GM19043 (cell line): Measurements from ENCODE around the gene KIF25.

Source experiments
- ATAC-seq: cut with Tn5 transposase; IDR thresholded peaks from one replicate; pipeline ENCODE4 v1.9.1; 2021; ENCODE audit warnings: low read depth; ENCODE audit not compliant: unreplicated experiment

The KIF25 gene

DNA sequence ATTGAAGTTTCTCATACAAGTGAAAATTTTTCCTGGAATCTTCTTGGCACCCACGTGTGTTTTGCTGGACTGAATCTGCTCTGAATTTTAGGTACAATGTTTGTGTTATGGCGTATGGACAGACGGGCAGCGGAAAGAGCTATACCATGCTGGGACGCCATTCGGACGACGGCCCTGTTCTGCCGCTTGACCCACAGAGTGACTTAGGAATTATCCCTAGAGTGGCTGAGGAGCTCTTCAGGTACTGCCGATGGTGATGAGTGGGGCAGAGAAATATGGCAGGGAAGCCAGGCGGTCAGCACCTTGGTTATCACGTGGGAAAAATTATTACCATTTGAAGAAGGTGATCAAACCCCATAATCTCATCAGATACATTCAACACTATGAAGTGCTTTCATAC, 36.3 kb downstream of the KIF25 start:
- no peak for ATAC-seq

DNA sequence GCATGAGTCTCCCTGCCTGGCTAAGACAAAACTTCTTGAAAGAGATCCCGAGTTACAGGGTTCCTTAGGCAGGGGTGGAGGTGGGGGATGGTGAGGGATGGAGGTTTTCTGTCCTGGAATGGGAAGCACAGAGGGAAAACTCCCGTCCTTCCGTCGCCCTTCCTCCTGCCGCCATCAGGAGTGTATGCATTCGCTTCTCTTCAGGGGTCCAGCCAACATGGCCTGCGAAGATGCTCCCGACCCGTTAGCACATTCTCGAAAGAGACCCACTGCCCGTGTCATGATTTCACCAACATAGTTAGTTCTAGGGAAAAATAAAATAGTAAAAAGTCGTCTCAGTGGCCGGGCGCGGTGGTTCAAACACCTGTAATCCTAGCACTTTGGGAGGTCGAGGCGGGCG, 37.1 kb downstream of the KIF25 start:
- ATAC-seq = no peak

DNA sequence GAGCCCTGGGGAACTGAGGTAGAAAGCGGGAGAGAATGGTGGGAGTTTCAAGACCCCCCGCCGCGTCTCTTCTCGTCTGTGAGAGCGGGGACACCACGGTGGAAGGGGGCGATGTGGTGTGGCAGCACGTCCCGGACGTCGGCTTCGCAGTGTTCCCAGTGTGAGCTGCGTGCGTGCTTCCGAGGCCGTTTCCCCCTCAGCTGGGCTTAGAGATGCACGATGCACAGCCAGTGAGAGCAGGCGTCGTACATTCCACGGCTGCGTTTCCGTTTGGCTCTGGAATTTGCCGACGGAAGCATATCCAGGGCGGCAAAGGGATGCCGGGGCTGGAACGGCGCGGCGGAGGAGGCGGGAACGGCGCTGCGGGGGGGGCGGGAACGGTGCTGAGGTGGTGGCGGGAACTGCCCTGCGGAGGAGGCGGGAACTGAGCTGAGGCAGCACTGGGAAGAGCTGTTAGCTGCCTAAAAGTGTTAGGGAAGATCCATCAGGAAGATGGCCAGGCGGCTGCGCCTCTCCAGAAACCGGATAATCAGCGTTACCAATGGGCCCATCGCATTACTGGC, 37.7 kb downstream of the KIF25 start:
- ATAC-seq = no peak

DNA sequence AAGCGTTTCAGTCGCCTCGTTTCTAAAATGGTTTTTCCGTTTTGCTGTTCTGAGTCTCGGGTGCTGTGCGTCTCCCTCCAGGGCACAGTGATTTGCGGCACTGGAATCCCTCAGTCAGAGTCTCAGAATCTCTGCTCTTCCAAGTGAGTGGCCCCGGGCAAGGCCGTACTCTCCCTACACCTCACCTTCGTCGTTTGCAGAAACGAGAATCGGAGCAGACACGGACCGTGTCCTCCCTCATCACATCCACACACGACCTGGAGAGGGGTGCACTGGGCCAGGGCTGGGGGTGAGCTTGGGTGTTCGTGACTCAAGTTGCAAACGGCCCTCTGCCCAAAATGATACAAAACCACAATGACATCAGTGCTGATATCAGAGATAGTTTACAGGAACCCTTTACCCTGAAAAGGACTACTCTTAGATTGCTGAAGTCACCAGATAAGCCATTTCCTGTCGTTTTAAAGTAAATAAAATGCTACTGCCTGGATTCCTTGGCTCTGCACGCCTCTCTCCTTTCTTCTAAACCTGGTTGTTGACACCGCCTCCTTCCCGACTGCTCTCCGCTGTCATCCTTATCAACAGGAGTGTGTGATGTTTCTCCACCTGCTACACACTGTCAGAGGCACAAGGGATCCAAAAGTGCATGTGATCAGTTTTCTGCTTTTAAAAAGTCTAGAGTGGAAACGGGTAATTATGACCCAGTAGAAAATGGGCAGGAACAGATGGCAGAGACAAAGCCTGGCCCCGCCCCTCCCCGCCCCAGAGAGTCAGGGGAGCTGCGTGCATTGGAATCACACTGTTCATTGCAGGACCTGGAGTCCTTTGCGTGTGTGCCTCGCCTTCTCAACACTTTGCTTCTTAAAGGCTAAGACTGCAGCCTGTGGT, 38.4 kb downstream of the KIF25 start:
- no peak for ATAC-seq

DNA sequence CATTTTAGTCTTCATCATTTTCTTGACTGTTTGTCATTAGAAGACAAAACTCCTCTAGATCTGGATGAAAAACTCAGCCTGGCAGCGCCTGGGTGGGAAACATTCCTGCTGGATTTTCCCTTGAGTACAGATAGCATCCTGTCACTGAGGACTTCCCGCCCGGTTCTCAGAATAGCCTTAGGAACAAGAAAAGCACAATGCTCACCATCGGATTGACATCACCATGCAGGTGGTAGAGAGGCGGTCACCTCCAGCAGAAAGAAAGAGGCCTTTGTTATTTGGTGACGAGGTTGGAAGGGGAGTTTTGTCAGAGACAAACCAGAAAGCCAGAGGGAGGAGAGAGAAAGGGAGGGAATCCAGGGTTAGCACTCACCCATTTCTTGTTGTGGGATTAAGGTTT, 39.8 kb downstream of the KIF25 start:
- no peak for ATAC-seq

DNA sequence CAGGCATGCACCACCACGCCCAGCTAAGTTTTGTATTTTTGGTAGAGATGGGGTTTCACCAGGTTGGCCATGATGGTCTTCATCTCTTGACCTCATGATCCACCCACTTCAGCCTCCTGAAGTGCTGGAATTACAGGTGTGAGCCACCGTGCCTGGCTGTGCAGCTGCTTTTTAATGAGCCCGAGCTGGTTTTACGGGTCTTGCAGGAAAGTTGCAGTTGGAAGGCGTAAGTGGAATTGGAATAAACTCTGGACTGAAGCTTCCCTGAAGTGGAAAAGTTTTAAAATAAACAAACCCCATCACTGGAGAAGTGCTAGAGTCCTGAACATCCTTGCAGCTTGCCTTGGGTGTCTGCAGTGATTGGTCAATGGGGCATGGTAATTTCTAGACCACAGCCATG, 40.4 kb downstream of the KIF25 start:
- no peak for ATAC-seq

DNA sequence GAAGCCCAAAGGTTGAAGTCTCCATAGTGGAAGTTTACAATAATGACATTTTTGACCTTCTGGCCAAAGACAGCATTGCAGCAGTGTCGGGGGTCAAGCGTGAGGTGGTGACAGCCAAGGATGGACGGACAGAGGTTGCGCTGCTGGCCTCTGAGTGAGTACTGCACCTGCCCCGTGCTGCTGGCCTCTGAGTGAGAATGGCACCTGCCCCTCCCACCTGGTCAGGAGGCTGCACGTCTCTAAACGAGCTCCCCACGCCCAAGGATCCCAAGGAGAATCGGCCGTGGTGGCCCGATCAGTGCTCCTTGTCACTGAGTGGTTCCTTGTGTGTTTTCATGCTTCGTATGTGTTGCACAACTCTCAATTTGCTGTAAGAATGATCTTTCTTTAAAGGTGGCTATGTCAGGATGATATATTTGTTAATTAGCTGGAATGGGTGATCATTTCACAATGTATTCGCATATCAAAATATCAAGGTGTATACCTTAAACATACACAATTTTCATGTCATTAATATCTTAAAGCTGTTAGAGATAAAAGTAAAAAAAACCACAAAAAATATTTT, 41.2 kb downstream of the KIF25 start:
- no peak for ATAC-seq

DNA sequence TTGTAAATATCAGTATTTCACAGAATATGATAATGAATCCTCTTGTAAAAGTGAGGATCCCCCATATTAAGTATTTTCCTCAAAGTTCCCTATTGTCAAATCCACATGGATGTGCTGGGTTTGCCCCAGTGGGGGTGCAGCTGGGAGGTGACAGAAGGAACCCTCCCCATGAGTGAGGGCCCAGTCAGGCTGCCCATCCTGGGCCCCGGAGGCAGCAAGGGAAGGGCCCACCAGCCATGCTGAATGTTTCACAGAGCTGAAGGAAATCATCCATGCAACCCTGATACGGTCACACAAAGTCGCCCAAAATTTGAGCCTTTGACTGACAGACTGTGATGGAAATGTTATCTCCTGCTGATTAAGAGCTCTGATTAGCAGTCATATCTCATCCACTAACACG, 41.8 kb downstream of the KIF25 start:
- no peak for ATAC-seq

DNA sequence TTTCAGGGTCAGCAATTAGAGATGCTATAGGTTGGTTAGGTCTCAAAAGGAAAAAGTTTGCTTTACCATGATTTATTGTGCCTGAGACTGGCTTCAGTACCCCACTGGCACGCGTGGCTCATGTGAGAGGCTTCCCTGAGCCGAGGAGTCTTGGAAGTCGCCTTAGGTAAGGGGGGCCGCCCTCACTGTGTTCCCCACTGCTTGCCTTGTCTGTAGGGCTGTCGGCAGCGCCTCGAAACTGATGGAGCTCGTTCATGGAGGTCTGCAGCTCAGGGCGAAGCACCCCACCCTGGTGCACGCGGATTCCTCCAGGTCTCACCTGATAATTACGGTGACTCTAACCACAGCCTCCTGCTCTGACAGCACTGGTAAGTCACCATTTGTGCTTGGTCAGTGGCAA, 42.4 kb downstream of the KIF25 start:
- no peak for ATAC-seq

DNA sequence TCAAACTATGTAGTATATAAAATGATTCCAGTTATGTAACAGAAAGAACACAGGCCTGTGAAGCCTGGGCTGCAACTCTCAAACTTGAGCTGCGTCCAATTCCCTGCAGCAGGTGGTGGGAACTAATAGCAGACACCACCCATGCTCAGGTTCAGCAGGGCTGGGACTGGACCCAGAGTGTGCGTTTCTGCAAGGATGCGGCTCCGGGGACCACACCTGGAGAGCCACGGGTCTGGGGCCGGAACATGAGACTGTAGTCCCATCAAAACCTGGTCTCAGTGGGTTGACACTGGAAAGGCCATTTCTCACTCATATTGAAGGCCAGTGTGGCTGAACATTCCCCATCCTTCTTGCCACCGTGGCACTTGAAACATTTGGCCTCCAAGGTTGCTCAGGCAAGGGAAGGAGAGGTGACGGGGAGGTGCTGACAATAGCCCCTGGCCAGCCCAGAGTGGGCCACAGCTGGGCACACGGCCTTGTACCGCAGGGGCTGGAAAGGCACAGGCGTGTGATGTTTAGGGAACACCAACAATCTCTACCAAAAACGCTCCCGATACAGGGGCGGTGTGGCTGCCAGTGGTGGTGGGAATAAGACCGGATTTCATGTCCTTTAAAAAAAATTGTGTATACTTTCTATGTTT, 43.5 kb downstream of the KIF25 start:
- no peak for ATAC-seq

DNA sequence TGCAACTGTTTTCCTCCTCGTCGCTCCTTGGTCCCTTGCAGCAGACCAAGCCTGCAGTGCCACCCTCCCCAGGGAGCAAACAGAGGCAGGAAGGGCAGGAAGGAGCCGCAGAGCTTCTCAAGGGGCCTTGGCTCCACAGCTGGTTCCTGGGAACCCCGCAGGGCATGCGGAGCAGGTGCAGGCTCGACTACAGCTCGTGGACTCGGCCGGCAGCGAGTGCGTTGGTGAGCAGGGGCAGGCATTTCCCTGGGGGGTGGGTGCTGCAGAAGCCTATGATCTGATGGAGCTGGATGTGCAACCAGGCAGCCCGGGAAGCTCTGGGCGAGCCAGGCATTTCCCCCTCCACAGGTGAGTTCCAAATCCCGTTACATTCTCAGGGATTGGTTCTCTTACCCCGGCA, 44.5 kb downstream of the KIF25 start:
- no peak for ATAC-seq

DNA sequence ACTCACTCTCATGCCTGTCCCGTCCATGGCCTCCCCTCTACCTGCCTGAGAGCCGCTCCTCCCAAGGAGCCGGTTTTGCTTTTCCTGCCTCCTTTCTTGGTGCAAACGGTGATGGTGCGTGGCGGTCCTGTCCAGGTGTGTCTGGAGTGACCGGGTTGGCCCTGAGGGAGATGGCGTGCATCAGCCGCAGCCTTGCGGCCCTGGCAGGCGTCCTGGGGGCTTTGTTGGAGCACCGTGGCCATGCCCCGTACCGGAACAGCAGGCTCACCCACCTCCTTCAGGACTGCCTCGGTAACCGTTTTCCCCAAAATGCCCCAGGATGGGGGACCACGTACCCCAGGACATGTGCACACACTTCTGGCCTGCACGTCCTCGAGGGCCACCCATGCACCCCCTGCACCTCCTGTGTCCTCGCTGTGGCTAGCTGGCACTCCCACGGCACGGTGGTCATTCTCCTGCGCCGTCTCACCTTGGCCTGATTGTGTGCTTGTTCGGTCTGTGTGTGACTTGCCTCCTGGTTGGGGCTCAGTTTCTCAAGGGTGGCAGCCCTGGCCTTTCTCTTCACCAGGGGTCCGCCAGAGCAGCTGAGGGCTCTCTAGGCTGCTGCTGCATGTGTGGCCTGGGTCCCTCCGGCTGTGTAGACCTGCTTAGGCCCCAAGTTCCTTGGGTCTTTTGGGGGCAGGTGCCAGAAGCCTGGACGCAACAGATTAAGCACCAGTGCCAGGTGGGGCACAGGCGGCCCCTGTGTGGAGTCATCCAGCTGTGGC, 45.1 kb downstream of the KIF25 start:
- no peak for ATAC-seq

DNA sequence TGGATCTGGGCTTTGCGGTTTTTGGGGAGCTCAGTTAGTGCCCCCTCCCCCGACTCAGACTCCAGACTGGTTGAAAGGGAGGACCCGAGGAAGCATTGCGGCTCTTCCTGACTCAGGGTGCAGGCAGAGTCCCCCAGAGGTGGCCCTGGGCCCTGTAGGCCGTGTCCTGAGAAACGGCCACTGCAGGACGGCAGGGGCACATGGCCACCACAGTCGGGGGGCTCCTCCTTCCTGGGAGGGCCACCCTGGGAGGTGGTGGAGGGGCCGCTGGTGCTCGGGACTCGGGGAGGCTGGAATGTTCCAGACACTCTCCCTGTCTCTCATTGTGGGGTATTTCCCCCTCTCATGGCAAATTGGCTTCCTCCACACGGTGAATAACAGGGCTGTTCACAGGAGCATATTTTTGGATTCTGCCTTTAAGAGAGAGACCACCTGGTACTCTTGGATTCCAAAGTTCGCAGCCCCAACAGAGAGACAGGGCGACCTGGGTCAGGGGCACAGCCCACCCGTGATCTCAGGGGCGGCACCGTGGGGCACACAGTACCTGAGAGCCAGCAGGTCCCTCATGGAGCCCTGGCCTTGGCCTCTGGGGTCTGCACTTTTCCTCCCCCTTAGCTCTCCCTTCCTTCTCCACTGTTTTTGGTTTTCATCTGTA, 45.8 kb downstream of the KIF25 start:
- no peak for ATAC-seq

DNA sequence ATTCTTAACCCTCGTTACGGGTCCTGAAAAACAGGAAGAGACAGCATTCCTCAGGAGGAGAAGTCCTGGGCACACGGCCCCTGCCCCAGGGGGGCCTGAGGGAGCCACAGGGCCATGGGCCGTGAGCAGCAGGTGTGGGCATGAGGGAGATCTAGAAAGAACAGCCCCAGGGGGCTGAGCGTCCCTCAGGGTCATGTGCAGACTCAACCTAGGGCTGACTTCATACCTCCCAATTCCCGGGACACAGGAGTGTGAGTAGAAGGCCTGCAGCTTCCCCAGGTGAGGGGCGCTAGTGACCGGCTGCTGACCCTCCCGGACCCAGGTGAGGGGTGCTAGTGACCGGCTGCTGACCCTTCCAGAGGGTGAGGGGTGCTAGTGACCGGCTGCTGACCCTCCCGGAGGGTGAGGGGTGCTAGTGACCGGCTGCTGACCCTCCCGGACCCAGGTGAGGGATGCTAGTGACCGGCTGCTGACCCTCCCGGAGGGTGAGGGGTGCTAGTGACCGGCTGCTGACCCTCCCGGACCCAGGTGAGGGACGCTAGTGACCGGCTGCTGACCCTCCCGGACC, 46.5 kb downstream of the KIF25 start:
- ATAC-seq = no peak

DNA sequence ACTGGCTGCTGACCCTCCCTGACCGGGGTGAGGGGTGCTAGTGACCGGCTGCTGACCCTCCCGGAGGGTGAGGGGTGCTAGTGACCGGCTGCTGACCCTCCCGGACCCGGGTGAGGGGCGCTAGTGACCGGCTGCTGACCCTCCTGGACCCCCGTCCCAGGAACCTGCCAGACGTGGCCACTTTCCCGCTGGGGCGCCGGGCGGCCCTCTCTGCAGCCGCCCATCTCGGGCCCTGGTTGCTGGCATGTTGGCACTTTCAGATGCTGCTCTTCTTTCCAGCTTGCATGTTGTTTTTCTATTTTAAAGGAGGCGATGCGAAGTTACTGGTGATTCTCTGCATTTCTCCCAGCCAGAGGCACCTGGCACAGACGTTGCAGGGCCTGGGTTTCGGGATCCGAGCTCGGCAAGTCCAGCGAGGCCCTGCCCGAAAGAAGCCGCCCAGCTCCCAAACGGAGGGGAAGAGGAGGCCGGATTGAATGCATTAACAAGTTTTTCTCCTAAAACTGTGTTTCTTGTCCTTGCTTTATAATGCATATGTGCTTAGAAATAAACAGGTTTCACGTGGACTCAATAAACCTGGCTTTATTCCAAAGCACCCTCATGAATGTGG, 47.2 kb downstream of the KIF25 start:
- ATAC-seq = no peak

DNA sequence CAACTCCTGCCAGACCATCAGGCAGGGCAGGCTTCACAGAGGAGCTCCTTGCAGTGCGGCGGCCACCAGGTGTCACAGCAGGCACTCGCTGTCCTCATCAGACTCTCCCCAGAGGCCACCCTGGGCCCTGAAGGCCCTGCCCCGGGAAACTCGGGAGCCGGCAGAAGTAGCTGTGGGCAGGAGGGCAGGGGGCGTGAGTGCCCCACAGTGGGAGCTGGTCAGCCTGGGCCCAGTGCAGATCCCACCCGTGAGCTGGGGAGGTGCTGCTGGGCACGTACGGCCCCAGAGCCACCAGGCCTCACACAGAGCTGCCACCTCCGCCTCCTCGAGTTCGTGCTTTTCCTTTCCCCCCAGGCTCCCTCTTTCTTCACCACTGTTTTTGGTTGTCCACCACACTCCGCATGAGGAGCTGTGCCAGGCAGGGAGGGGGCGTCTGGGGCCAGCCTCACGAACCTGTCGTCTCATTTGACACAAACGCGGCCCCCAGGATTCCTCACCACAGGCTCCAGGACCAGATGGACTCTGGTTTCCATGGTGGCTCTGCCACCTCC, 47.7 kb downstream of the KIF25 start:
- no peak for ATAC-seq

DNA sequence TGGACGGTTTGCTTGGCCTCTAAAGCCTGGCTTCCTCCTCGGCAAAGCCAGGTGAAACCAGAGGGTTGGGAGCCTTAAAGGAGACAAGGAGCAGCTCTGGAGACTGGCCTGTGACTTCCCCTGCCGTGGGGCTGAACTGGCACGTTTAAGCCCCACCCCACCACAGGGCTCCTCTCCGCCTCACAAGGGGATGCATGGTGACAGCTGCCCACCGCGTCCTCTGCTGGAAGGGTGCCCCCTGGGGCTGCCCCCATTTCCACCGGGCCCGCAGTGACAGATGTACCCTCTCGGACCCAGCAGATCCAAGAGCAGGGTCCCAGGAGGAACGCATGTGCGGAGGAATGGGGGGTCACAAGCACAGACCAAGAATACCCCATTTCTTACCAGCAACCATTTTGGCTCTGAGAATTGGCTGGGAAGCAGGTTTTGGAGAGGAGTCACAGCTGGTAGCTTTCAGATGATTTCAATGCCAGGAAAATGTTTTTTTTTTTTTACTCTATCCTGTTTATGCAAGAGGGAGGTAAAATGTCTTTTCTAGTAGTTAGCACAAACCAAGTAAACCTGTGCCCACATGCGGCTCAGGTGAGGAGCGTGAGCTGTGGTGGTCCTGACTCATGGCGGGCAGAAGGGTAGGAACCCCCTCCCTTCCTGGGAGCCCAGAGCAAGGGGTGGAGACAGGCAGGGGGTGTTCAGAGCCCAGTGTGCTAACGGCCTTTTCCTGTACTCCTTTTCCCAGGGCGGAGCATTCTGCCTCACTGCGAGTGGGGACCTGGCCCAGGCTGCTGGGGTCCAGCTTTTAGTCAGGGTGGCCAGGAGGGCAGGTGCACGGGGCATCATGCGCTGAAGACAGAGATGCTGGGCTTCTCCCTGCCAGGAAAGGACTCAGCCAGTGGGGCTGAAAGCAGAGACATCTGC, 48.5 kb downstream of the KIF25 start:
- ATAC-seq = no peak

DNA sequence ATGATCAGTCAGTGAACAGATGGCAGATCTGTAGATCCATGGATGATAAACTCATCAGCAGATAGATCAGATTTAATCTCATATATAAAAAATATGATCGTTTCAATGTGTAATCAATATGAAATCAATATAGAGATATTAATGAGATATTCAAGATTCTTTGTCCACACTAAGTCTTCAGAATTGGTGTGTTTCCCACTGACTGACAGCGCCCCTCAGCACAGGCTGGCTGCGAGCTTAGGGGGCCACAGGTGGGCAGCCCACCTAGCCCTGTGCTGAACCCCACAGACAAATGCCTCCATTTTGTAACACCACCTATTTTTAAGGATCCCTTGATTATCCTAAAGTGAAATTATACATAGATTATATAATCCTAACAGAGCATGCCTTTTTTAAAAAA, 49.2 kb downstream of the KIF25 start:
- no peak for ATAC-seq
